Karpas-422 (cell line): ENCODE results near the gene FRG2B. TPM values are rescaled to one million over a fixed set of nuclear protein-coding genes. Genes with fewer than 3 reads are reported as not detected.
"Not testable (repeated sequence)": the region's sequence is repeated elsewhere in the genome, so short reads cannot be mapped to it uniquely, and the experiment has no call there.

Experiments used
- DNase-seq: peaks from one replicate; pipeline ENCODE4 v3.0.0-alpha.2; 2015
- H2AFZ ChIP-seq: fragments of 200-600 bp; sonication (generic); 2 replicates; pipeline ENCODE4 v1.6.1; 2014; ENCODE audit warnings: antibody characterized with exemption, low read length, mixed read lengths
- H3K27ac ChIP-seq: fragments of 200-600 bp; sonication (generic); 2 replicates; pipeline ENCODE4 v1.5.1; 2014; ENCODE audit warnings: mild to moderate bottlenecking, low read length, moderate library complexity
- H3K27me3 ChIP-seq: fragments of 200-600 bp; sonication (generic); 2 replicates; pipeline ENCODE4 v1.6.1; 2014; ENCODE audit warnings: low read length, mixed read lengths
- H3K36me3 ChIP-seq: fragments of 200-600 bp; sonication (generic); 2 replicates; pipeline ENCODE4 v1.6.1; 2014; ENCODE audit warnings: low read length, mixed read lengths; ENCODE audit not compliant: insufficient read depth
- H3K4me1 ChIP-seq: fragments of 200-600 bp; sonication (generic); 2 replicates; pipeline ENCODE4 v1.6.1; 2014; ENCODE audit warnings: mild to moderate bottlenecking, low read length, mixed read lengths
- H3K4me2 ChIP-seq: fragments of 200-600 bp; sonication (generic); 2 replicates; pipeline ENCODE4 v1.6.1; 2014; ENCODE audit warnings: low read length, low read depth, mild to moderate bottlenecking; ENCODE audit not compliant: poor library complexity, severe bottlenecking
- H3K4me3 ChIP-seq: fragments of 200-600 bp; sonication (generic); 2 replicates; pipeline ENCODE4 v1.5.1; 2014; ENCODE audit warnings: mild to moderate bottlenecking, antibody characterized with exemption, low read length, mixed read lengths
- H3K79me2 ChIP-seq: fragments of 200-600 bp; sonication (generic); 2 replicates; pipeline ENCODE4 v1.6.1; 2014; ENCODE audit warnings: mild to moderate bottlenecking, low read length, mixed read lengths
- H3K9ac ChIP-seq: fragments of 200-600 bp; sonication (generic); 2 replicates; pipeline ENCODE4 v1.6.0; 2014; ENCODE audit warnings: low read length
- H3K9me2 ChIP-seq: fragments of 200-600 bp; sonication (generic), shearing (Covaris generic); replicated peaks from 2 replicates; pipeline ENCODE4 v1.6.0; 2014; ENCODE audit warnings: mild to moderate bottlenecking, low read length, moderate library complexity; ENCODE audit not compliant: insufficient read depth
- H3K9me3 ChIP-seq: fragments of 300-700, 200-600 bp; sonication (generic); 2 replicates; pipeline ENCODE4 v1.6.1; 2014; ENCODE audit warnings: low read length, mixed read lengths
- H4K20me1 ChIP-seq: fragments of 200-600 bp; sonication (generic); 2 replicates; pipeline ENCODE4 v1.6.1; 2014; ENCODE audit warnings: mild to moderate bottlenecking, antibody characterized with exemption, low read length, low read depth; ENCODE audit not compliant: insufficient read depth
- total RNA-seq: library from RNA; depleted of rRNA; stranded (reverse); fragments of >200 nt; shearing (Covaris generic); gene quantifications from 2 replicates; pipeline ENCODE4 v1.2.3, GENCODE V29; 2014; ENCODE audit warnings: low replicate concordance; rRNA removed

Gene FRG2B
- total RNA-seq, 1 experiment from 2014 or later, result not detected

GRCh38 chr10:133590226-133590969 lies 36.2 kb downstream of the FRG2B start:
- Histone ChIP-seq H2AFZ (no peak overlapping the region), H3K79me2 (no peaks in the 10 kb centered on the region), H4K20me1 (no peaks in the 10 kb centered on the region), H3K9me2 (no peaks in the 10 kb centered on the region), H3K4me2 (no peak overlapping the region), H3K4me1 (no peaks in the 10 kb centered on the region), H3K9ac (no peak overlapping the region), H3K27me3 (no peaks in the 10 kb centered on the region), H3K4me3 (no peak overlapping the region), H3K36me3 (no peaks in the 10 kb centered on the region), H3K27ac (no peak overlapping the region), H3K9me3 (no peaks in the 10 kb centered on the region)
- DNase-seq, result no peak

GRCh38 chr10:133577037-133577436 lies 49.6 kb downstream of the FRG2B start:
- not testable (repeated sequence) for H4K20me1 ChIP-seq, H3K4me3 ChIP-seq, H3K4me2 ChIP-seq, H3K27me3 ChIP-seq, H3K27ac ChIP-seq, H3K4me1 ChIP-seq, H3K9me2 ChIP-seq, H3K36me3 ChIP-seq, H3K79me2 ChIP-seq, H3K9ac ChIP-seq, DNase-seq, H2AFZ ChIP-seq, H3K9me3 ChIP-seq

Other genes with a start within 250 kb of the FRG2B start
- gene PAOX, start 247.5 kb downstream of the FRG2B start, total RNA-seq, result 1.6 TPM in 1 of 2 replicates, not detected in the other
- gene MTG1, start 232.6 kb downstream of the FRG2B start, total RNA-seq, result 26.9 and 33.6 TPM in 2 replicates
- gene SPRN, start 202.2 kb downstream of the FRG2B start, total RNA-seq, result not detected in 2 replicates
- gene SCART1, start 172.8 kb downstream of the FRG2B start, total RNA-seq, result 6.9 and 7.0 TPM in 2 replicates
- 0.61 TPM in 1 of 2 replicates, not detected in the other for gene CYP2E1, start 99.4 kb downstream of the FRG2B start, total RNA-seq
- gene SYCE1, start 61.2 kb downstream of the FRG2B start, total RNA-seq, result not detected in 2 replicates